Liver (tissue), 3 donors: ENCODE results near the gene SERPINB10.

ENCODE experiments used
- CTCF ChIP-seq: fragments of 150-350 bp; IDR thresholded peaks from 2 replicates; pipeline ENCODE4 v1.5.1; 2017; ENCODE audit warnings: improper control_type of control experiment, low read depth, low read length; ENCODE audit not compliant: missing input control
- EGR1 ChIP-seq, 2 donors: IDR thresholded peaks; 2 replicates each; pipeline ENCODE4 v1.6.1; 2016 to 2018; ENCODE audit warnings: antibody characterized with exemption in 2 of 2, low read depth in 2 of 2
- FOXA1 ChIP-seq: IDR thresholded peaks from 2 replicates; pipeline ENCODE4 v1.6.1; 2016; ENCODE audit warnings: antibody characterized with exemption
- JUND ChIP-seq, 2 donors: IDR thresholded peaks; 2 replicates each; pipeline ENCODE4 v1.6.1; 2016; ENCODE audit warnings: antibody characterized with exemption in 2 of 2
- MAX ChIP-seq: IDR thresholded peaks from 2 replicates; pipeline ENCODE4 v1.6.1; 2016; ENCODE audit warnings: antibody characterized with exemption
- RAD21 ChIP-seq, 2 donors: IDR thresholded peaks; 2 replicates each; pipeline ENCODE4 v1.6.1; 2016; ENCODE audit warnings: antibody characterized with exemption in 2 of 2, mild to moderate bottlenecking in 2 of 2
- REST ChIP-seq: IDR thresholded peaks from 2 replicates; pipeline ENCODE4 v1.6.1; 2016; ENCODE audit warnings: antibody characterized with exemption, mild to moderate bottlenecking
- TAF1 ChIP-seq: conservative IDR thresholded peaks from 2 replicates; pipeline ENCODE4 v1.6.1; 2016; ENCODE audit warnings: antibody characterized with exemption, mild to moderate bottlenecking
- YY1 ChIP-seq: IDR thresholded peaks from 2 replicates; pipeline ENCODE4 v1.6.1; 2016; ENCODE audit warnings: antibody characterized with exemption, mild to moderate bottlenecking
- ZBTB33 ChIP-seq: IDR thresholded peaks from 2 replicates; pipeline ENCODE4 v1.6.1; 2016; ENCODE audit warnings: antibody characterized with exemption
- donor health status: healthy.
- donor health status: healthy.

GRCh38 chr18:63977040-63977439 is 69.3 kb downstream of the SERPINB10 start:
- TF ChIP-seq CTCF (no peak), RAD21 (IDR thresholded peaks at IDR 0.05) (no peak), EGR1 (IDR thresholded peaks at IDR 0.05; ENCODE audit: low read depth in 2 of 2) (no peak), JUND (IDR thresholded peaks at IDR 0.05) (no peak), MAX (no peak), YY1 (no peak), REST (no peak), TAF1 (no peak), ZBTB33 (no peak), FOXA1 (no peak)
